Ishikawa (cell line): ENCODE measurements around the gene ANKRD66.

Source experiments
- CEBPB ChIP-seq: IDR thresholded peaks from 2 replicates; pipeline ENCODE4 v1.6.1; 2012
- CREB1 ChIP-seq: IDR thresholded peaks from 2 replicates; pipeline ENCODE4 v1.6.1; 2012; ENCODE audit warnings: low read depth
- EGR1 ChIP-seq: IDR thresholded peaks from 2 replicates; pipeline ENCODE4 v1.6.1; 2012
- EP300 ChIP-seq: IDR thresholded peaks from 2 replicates; pipeline ENCODE4 v1.6.1; 2012; ENCODE audit warnings: borderline replicate concordance
- FOXM1 ChIP-seq: IDR thresholded peaks from 2 replicates; pipeline ENCODE4 v1.6.1; 2012; ENCODE audit warnings: low read depth, borderline replicate concordance
- NFIC ChIP-seq: IDR thresholded peaks from 2 replicates; pipeline ENCODE4 v1.6.1; 2012
- RAD21 ChIP-seq: IDR thresholded peaks from 2 replicates; pipeline ENCODE4 v1.6.1; 2012; ENCODE audit warnings: low read depth
- TAF1 ChIP-seq: IDR thresholded peaks from 2 replicates; pipeline ENCODE4 v1.6.1; 2012; ENCODE audit warnings: low read depth, mild to moderate bottlenecking
- TCF12 ChIP-seq: IDR thresholded peaks from 2 replicates; pipeline ENCODE4 v1.6.1; 2012; ENCODE audit warnings: low read depth
- TEAD4 ChIP-seq: IDR thresholded peaks from 2 replicates; pipeline ENCODE4 v1.6.1; 2012
- YY1 ChIP-seq: IDR thresholded peaks from 2 replicates; pipeline ENCODE4 v1.6.1; 2012; ENCODE audit warnings: low read depth
- ZBTB7A ChIP-seq: IDR thresholded peaks from 2 replicates; pipeline ENCODE4 v1.6.1; 2012; ENCODE audit warnings: low read depth
- TF ChIP-seq, protein P1 (sequence below): IDR thresholded peaks from 2 replicates; pipeline ENCODE4 v1.6.1; 2012; ENCODE audit warnings: low read depth, mild to moderate bottlenecking
- TF ChIP-seq, protein P2 (sequence below): IDR thresholded peaks from 2 replicates; pipeline ENCODE4 v1.6.1; 2012
- TF ChIP-seq, protein P3 (sequence below): IDR thresholded peaks from 2 replicates; pipeline ENCODE4 v1.6.1; 2012

The ANKRD66 gene

DNA sequence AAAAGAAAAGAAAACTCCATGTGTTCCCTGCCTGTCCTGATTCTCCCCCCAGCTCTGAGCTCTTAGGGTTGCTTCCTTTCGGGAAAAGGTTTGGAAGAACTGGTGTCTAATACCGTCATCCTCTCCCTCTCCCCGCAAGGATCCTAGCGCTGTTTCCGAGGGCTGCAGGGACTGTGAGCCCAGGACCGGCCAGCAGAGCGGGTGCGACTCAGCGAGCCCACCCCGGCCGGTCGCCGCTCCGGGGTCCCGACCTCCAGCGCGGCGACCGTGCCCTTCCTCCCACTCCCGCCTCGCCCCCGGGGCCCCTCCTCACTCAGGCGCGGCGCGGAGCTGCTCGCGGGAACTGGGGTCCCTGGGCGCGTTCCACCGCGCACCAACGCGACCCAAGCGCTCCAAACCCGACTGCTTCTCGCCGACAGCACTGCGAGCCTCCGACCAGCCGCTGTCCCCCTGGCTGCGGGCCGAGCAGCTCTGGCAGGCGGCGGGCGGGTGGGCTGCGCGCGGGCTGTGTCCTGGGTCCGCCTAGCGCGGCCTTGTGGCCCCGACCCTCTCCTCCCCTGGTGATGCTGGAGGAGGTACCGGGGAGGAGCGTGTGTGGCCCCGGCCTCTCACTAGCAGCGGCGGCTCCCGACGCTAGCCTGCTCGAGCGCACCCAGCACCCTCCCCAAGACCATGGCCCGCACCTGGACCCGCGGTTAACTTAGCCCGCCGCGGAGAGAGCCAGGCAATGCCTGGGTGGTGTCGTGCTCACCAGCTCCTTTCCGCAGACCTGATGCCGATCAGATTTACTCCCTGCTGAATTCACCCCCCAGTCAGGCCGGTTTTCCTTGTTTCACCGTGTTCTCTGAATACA is 11.6 kb upstream of the ANKRD66 start, which contains the start of gene PLA2G7:
TSS of gene PLA2G7 (minus strand) at position 509 of the 853 bp plus-strand sequence. CDS start 12,484 bp downstream, outside the sequence.
- TF ChIP-seq EP300: no peak
- TF ChIP-seq, protein P1, sequence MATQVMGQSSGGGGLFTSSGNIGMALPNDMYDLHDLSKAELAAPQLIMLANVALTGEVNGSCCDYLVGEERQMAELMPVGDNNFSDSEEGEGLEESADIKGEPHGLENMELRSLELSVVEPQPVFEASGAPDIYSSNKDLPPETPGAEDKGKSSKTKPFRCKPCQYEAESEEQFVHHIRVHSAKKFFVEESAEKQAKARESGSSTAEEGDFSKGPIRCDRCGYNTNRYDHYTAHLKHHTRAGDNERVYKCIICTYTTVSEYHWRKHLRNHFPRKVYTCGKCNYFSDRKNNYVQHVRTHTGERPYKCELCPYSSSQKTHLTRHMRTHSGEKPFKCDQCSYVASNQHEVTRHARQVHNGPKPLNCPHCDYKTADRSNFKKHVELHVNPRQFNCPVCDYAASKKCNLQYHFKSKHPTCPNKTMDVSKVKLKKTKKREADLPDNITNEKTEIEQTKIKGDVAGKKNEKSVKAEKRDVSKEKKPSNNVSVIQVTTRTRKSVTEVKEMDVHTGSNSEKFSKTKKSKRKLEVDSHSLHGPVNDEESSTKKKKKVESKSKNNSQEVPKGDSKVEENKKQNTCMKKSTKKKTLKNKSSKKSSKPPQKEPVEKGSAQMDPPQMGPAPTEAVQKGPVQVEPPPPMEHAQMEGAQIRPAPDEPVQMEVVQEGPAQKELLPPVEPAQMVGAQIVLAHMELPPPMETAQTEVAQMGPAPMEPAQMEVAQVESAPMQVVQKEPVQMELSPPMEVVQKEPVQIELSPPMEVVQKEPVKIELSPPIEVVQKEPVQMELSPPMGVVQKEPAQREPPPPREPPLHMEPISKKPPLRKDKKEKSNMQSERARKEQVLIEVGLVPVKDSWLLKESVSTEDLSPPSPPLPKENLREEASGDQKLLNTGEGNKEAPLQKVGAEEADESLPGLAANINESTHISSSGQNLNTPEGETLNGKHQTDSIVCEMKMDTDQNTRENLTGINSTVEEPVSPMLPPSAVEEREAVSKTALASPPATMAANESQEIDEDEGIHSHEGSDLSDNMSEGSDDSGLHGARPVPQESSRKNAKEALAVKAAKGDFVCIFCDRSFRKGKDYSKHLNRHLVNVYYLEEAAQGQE: no peak
- no peak for TF ChIP-seq TAF1
- no peak for TF ChIP-seq EGR1
- no peak for TF ChIP-seq RAD21
- TF ChIP-seq FOXM1: no peak
- peak; percentile 89 for TF ChIP-seq ZBTB7A
- TF ChIP-seq TCF12: no peak
- TF ChIP-seq NFIC: no peak
- no peak for TF ChIP-seq YY1
- TF ChIP-seq, protein P2, sequence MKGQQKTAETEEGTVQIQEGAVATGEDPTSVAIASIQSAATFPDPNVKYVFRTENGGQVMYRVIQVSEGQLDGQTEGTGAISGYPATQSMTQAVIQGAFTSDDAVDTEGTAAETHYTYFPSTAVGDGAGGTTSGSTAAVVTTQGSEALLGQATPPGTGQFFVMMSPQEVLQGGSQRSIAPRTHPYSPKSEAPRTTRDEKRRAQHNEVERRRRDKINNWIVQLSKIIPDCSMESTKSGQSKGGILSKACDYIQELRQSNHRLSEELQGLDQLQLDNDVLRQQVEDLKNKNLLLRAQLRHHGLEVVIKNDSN: no peak
- no peak for TF ChIP-seq CEBPB
- no peak for TF ChIP-seq TEAD4
- TF ChIP-seq CREB1: no peak
- TF ChIP-seq, protein P3, sequence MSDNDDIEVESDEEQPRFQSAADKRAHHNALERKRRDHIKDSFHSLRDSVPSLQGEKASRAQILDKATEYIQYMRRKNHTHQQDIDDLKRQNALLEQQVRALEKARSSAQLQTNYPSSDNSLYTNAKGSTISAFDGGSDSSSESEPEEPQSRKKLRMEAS: peak; percentile 33

DNA sequence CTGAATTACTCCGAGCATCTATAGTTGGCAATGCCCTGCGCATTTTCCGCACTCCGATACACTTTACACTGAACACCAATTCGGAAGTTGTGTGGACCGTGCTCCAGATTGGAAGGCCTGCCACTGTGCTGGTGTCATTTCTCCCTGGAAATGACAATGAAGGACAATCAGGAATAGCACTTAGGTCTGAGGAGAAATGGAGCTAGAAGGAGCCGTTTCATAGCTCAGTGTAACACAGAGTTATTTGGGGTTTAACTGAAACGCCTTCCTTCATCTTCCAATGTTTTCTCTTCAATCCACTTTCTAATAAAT is 11.1 kb upstream of the ANKRD66 start:
- TF ChIP-seq EGR1 (no peak), TCF12 (no peak), CEBPB (no peak), TEAD4 (no peak), NFIC (no peak), EP300 (no peak), RAD21 (no peak), TAF1 (no peak), FOXM1 (no peak), ZBTB7A (no peak), CREB1 (no peak), YY1 (no peak)
- TF ChIP-seq, protein P3: no peak
- TF ChIP-seq, protein P1: no peak
- TF ChIP-seq, protein P2: no peak

DNA sequence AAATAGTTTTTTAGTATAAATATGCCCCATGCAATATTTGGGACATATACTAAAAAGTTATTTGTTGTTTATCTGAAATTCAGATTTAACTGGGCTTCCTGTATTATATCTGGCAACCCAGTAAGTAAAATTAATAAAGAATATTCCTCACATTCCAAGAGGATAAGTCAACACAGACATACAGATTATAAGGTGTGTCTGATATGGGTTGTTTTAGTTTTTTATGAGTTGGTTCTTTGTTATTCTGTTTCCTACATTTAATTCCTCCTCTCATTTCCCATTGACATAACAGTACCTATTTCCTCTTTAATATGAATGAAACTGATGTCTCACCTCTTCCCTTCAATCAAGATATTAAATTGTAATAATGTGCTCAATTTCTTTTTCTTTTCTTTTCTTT is 9.8 kb upstream of the ANKRD66 start:
- TF ChIP-seq YY1: no peak
- TF ChIP-seq, protein P2: no peak
- no peak for TF ChIP-seq RAD21
- no peak for TF ChIP-seq ZBTB7A
- TF ChIP-seq TEAD4: no peak
- no peak for TF ChIP-seq TCF12
- TF ChIP-seq EP300: no peak
- TF ChIP-seq TAF1: no peak
- no peak for TF ChIP-seq CEBPB
- no peak for TF ChIP-seq EGR1

DNA sequence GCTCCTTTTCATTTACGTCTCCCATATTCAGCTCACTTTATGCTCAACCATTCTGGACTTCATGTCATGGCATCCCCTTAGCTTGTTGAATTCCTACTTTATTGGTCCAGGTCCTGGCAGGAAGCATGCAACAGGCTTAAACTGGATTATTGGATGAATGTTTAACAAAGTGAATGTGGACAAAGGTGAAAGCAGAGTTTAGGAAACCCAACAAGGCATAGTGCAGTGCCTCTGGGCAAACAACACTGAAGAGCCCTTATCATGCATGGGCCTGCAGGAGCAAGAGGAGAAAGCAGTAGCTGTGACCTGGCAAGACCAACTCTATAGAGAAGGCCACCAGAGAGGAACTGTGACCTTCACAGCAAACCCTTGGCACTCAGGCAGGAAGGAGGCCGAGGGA is 5.3 kb upstream of the ANKRD66 start:
- no peak for TF ChIP-seq EP300
- TF ChIP-seq RAD21: no peak
- no peak for TF ChIP-seq CEBPB
- no peak for TF ChIP-seq CREB1
- TF ChIP-seq NFIC: no peak
- no peak for TF ChIP-seq TCF12
- TF ChIP-seq TAF1: no peak
- TF ChIP-seq ZBTB7A: no peak
- TF ChIP-seq YY1: no peak
- TF ChIP-seq, protein P2: no peak
- TF ChIP-seq, protein P3: no peak
- no peak for TF ChIP-seq EGR1
- no peak for TF ChIP-seq TEAD4
- no peak for TF ChIP-seq FOXM1
- TF ChIP-seq, protein P1: no peak
